Uterus (tissue), 2 donors: Measurements from ENCODE around the gene ZNF212.

Experiments used
- POLR2A ChIP-seq, 2 donors: fragments of 450-650 bp; IDR thresholded peaks; one replicate each; pipeline ENCODE4 v1.6.1; 2016; ENCODE audit warnings: antibody characterized with exemption in 2 of 2, mild to moderate bottlenecking in 1 of 2, moderate library complexity in 1 of 2
- TF ChIP-seq, protein P1 (sequence below), 4 experiments: fragments of 200-600 bp in 2 of 4; fragments of 450-650 bp in 2 of 4; sonication (generic) in 2 of 4; IDR thresholded peaks; one replicate each; pipeline ENCODE4 v1.5.1; 2016 to 2019; ENCODE audit warnings: antibody characterized with exemption in 4 of 4, mild to moderate bottlenecking in 2 of 4, moderate library complexity in 1 of 4

DNA sequence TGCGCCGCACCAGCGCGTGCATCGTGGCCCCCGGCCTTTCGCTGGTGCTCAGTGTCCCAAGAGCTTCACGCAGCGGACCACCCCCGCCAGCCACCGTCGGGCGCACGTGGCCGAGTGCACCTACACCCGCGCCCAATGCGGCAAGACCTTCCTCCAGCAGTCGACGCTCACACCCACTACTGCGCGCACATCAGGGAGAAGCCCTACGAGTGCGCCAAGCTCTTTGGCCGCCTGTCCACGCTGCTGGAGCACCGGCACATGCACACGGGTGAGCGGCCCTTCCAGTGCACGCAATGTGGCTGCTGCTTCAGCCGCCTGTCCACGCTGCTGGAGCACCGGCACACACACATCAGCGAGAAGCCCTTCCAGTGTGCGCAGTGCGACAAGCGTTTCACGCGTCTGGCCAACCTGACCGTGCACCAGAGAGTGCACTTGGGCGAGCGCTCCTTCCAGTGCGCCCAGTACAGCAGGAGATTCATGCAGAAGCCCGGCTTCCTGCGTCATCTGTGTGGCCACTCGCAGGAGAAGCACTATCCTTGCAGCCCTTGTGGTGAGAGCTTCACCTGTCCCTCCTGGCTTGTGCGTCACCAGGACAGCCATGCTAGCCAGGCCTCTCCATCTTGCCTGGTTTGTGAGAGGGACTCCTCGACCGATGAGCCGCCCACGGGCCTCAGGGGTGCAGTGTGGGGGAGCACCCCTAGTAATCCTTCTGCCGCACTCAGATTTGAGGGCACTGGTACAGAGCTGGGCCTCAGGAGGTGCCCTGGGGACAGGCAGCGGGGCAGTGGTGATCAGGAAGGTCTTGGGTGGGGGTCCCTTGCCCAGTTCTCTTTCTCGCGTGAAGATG lies 55.4 kb downstream of the ZNF212 start:
- TF ChIP-seq, protein P1, sequence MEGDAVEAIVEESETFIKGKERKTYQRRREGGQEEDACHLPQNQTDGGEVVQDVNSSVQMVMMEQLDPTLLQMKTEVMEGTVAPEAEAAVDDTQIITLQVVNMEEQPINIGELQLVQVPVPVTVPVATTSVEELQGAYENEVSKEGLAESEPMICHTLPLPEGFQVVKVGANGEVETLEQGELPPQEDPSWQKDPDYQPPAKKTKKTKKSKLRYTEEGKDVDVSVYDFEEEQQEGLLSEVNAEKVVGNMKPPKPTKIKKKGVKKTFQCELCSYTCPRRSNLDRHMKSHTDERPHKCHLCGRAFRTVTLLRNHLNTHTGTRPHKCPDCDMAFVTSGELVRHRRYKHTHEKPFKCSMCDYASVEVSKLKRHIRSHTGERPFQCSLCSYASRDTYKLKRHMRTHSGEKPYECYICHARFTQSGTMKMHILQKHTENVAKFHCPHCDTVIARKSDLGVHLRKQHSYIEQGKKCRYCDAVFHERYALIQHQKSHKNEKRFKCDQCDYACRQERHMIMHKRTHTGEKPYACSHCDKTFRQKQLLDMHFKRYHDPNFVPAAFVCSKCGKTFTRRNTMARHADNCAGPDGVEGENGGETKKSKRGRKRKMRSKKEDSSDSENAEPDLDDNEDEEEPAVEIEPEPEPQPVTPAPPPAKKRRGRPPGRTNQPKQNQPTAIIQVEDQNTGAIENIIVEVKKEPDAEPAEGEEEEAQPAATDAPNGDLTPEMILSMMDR (IDR thresholded peaks at IDR 0.05) = no peak
- no peak for TF ChIP-seq POLR2A (IDR thresholded peaks at IDR 0.05)
